Liver (tissue), 9 donors: Measurements from ENCODE around the gene CLIC1. TPM values are rescaled to one million over a fixed set of nuclear protein-coding genes. Genes with fewer than 3 reads are reported as not detected.

Experiments used
- DNase-seq: peaks from one replicate; pipeline ENCODE4 v3.0.0-alpha.2; 2017; ENCODE audit warnings: low spot score
- H3K27ac ChIP-seq, 2 donors: one replicate each; pipeline ENCODE4 v1.7.0; 2013; ENCODE audit warnings: inconsistent platforms in 2 of 2, low read length in 2 of 2, control low read depth in 1 of 2, low read depth in 1 of 2, mild to moderate bottlenecking in 1 of 2
- H3K27me3 ChIP-seq, 4 donors: one replicate each; pipeline versions ENCODE4 v1.6.1 to v1.7.0; 2013; ENCODE audit warnings: low read length in 3 of 4, inconsistent platforms in 1 of 4, mild to moderate bottlenecking in 1 of 4, moderate library complexity in 1 of 4; ENCODE audit not compliant: control insufficient read depth in 4 of 4, insufficient read depth in 4 of 4
- H3K36me3 ChIP-seq, 4 donors: one replicate each; pipeline versions ENCODE4 v1.6.1 to v1.7.0; 2013; ENCODE audit warnings: low read length in 3 of 4, mild to moderate bottlenecking in 3 of 4, low read depth in 1 of 4, moderate library complexity in 1 of 4; ENCODE audit not compliant: control insufficient read depth in 4 of 4, insufficient read depth in 3 of 4
- H3K4me1 ChIP-seq, 4 donors: one replicate each; pipeline versions ENCODE4 v1.6.1 to v1.7.0; 2013; ENCODE audit warnings: low read length in 3 of 4, mild to moderate bottlenecking in 3 of 4, moderate library complexity in 1 of 4; ENCODE audit not compliant: control insufficient read depth in 4 of 4, insufficient read depth in 4 of 4
- H3K4me3 ChIP-seq, 3 donors: one replicate each; pipeline versions ENCODE4 v1.6.1 to v1.7.0; 2013; ENCODE audit warnings: low read length in 3 of 3, control low read depth in 1 of 3, low read depth in 1 of 3, mild to moderate bottlenecking in 1 of 3
- H3K9ac ChIP-seq, 2 donors: one replicate each; pipeline ENCODE4 v1.7.0; 2013; ENCODE audit warnings: low read length in 2 of 2, mild to moderate bottlenecking in 2 of 2, moderate library complexity in 2 of 2, control low read depth in 1 of 2, low read depth in 1 of 2
- H3K9me3 ChIP-seq, 4 donors: one replicate each; pipeline versions ENCODE4 v1.6.1 to v1.7.0; 2013; ENCODE audit warnings: low read length in 3 of 4; ENCODE audit not compliant: control insufficient read depth in 4 of 4
- ATF3 ChIP-seq: IDR thresholded peaks from 2 replicates; pipeline ENCODE4 v1.6.1; 2016; ENCODE audit warnings: antibody characterized with exemption
- CTCF ChIP-seq: fragments of 150-350 bp; IDR thresholded peaks from 2 replicates; pipeline ENCODE4 v1.5.1; 2017; ENCODE audit warnings: improper control_type of control experiment, low read depth, low read length; ENCODE audit not compliant: missing input control
- FOXA1 ChIP-seq: IDR thresholded peaks from 2 replicates; pipeline ENCODE4 v1.6.1; 2016; ENCODE audit warnings: antibody characterized with exemption
- FOXA2 ChIP-seq: IDR thresholded peaks from 2 replicates; pipeline ENCODE4 v1.6.1; 2016; ENCODE audit warnings: antibody characterized with exemption
- GABPA ChIP-seq, 2 donors: IDR thresholded peaks in 1 of 2; conservative IDR thresholded peaks in 1 of 2; 2 replicates each; pipeline ENCODE4 v1.6.1; 2016; ENCODE audit warnings: antibody characterized with exemption in 2 of 2, mild to moderate bottlenecking in 1 of 2, moderate library complexity in 1 of 2
- HNF4A ChIP-seq, 2 donors: conservative IDR thresholded peaks; 2 replicates each; pipeline ENCODE4 v1.6.1; 2016; ENCODE audit warnings: antibody characterized with exemption in 2 of 2, mild to moderate bottlenecking in 2 of 2
- HNF4G ChIP-seq: IDR thresholded peaks from 2 replicates; pipeline ENCODE4 v1.6.1; 2016; ENCODE audit warnings: antibody characterized with exemption
- NR2F2 ChIP-seq: IDR thresholded peaks from 2 replicates; pipeline ENCODE4 v1.6.1; 2016; ENCODE audit warnings: antibody characterized with exemption
- RAD21 ChIP-seq, 2 donors: IDR thresholded peaks; 2 replicates each; pipeline ENCODE4 v1.6.1; 2016; ENCODE audit warnings: antibody characterized with exemption in 2 of 2, mild to moderate bottlenecking in 2 of 2
- RXRA ChIP-seq, 2 donors: IDR thresholded peaks; 2 replicates each; pipeline ENCODE4 v1.6.1; 2017 to 2018; ENCODE audit warnings: antibody characterized with exemption in 2 of 2, mild to moderate bottlenecking in 1 of 2
- SP1 ChIP-seq: IDR thresholded peaks from 2 replicates; pipeline ENCODE4 v1.6.1; 2018; ENCODE audit warnings: antibody characterized with exemption, mild to moderate bottlenecking
- YY1 ChIP-seq: IDR thresholded peaks from 2 replicates; pipeline ENCODE4 v1.6.1; 2016; ENCODE audit warnings: antibody characterized with exemption, mild to moderate bottlenecking
- ZBTB33 ChIP-seq: IDR thresholded peaks from 2 replicates; pipeline ENCODE4 v1.6.1; 2016; ENCODE audit warnings: antibody characterized with exemption
- WGBS: extraction: QIAGEN DNeasy Blood & Tissue Kit; methylation state at CpG from one replicate; pipeline ENCODE4 v1.1.7; 2013; 5-methylcytosine and 5-hydroxymethylcytosine counted together
- polyA plus RNA-seq, 2 donors: library from polyadenylated mRNA; stranded (reverse) in 1 of 2; unstranded in 1 of 2; fragments of 200-250 nt in 1 of 2; fragments of >200 nt in 1 of 2; fragmentation: Nextera tagmentation in 1 of 2; extraction: Ambion mirVana in 1 of 2; gene quantifications; one replicate each; pipeline versions ENCODE4 v1.2.1 to v1.2.3, GENCODE V29; 2013 to 2015
- total RNA-seq, 2 donors: library from RNA; depleted of rRNA; stranded (reverse); fragments of >200 nt; gene quantifications; one replicate each; pipeline ENCODE4 v1.2.3, GENCODE V29; 2014
- TF ChIP-seq, protein P1 (sequence below): IDR thresholded peaks from 2 replicates; pipeline ENCODE4 v1.6.1; 2016; ENCODE audit warnings: antibody characterized with exemption
- TF ChIP-seq, protein P2 (sequence below): IDR thresholded peaks from 2 replicates; pipeline ENCODE4 v1.6.1; 2016; ENCODE audit warnings: antibody characterized with exemption, mild to moderate bottlenecking
- donor health status: healthy.
- donor health status: healthy.
- donor health status: healthy.
- donor health status: healthy.
- donor health status: healthy.

CLIC1 gene
- total and polyA plus RNA-seq, 4 donors, result 56.5 to 124 (median 64.5) TPM

- Histone ChIP-seq H3K9ac (no peak overlapping the region), H3K4me1 (no peaks in the 10 kb centered on the region), H3K27ac (no peak overlapping the region), H3K9me3 (no peaks in the 10 kb centered on the region), H3K27me3 (no peaks in the 10 kb centered on the region), H3K36me3 (no peaks in the 10 kb centered on the region), H3K4me3 (no peak overlapping the region)
- WGBS, result 91% methylated on average over 5 of the region's 5 CpGs
- DNase-seq, result no peak
- no peak for TF ChIP-seq ATF3
- no peak for TF ChIP-seq HNF4A (conservative IDR thresholded peaks at IDR 0.05)
- TF ChIP-seq SP1, result no peak
- no peak for TF ChIP-seq FOXA1
- TF ChIP-seq ZBTB33, result no peak
- TF ChIP-seq RXRA (IDR thresholded peaks at IDR 0.05), result no peak
- no peak for TF ChIP-seq GABPA (IDR thresholded peaks at IDR 0.05 in 1 of 2, conservative IDR thresholded peaks at IDR 0.05 in 1 of 2)
- TF ChIP-seq FOXA2, result no peak
- TF ChIP-seq HNF4G, result no peak
- TF ChIP-seq RAD21 (IDR thresholded peaks at IDR 0.05), result no peak
- TF ChIP-seq, protein P1, sequence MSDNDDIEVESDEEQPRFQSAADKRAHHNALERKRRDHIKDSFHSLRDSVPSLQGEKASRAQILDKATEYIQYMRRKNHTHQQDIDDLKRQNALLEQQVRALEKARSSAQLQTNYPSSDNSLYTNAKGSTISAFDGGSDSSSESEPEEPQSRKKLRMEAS, result no peak
Observed at GRCh38 chr6:31720196-31720770, 16.0 kb downstream of the CLIC1 start.

DNA sequence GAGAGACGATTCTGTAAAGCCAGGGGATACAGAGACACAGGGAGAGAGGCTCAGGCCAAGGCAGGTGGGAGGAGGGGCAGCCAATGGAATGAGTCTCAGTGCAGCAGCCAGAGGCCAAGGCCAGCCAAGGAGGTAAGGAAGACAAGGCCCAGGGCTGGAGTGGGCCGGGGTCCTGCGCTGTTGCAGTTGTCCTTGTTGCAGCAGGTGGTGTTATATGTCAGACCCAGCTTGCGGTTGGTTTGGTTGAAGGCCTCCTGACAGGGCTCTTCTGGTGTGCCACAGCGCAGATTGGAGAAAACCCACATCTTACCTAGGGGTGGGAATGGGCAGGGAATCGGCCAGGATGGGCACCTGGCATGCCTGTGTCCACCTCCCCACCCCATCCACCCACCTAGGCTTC, 17.3 kb downstream of the CLIC1 start:
- no peak for DNase-seq
- Histone ChIP-seq H3K27ac (no peak overlapping the region), H3K9me3 (no peaks in the 10 kb centered on the region), H3K4me1 (no peaks in the 10 kb centered on the region), H3K27me3 (no peaks in the 10 kb centered on the region), H3K9ac (no peak overlapping the region), H3K4me3 (no peak overlapping the region), H3K36me3 (no peaks in the 10 kb centered on the region)
- TF ChIP-seq RXRA (IDR thresholded peaks at IDR 0.05) (no peak), CTCF (no peak), RAD21 (IDR thresholded peaks at IDR 0.05) (no peak), HNF4A (conservative IDR thresholded peaks at IDR 0.05) (no peak), NR2F2 (no peak), SP1 (no peak), YY1 (no peak), ZBTB33 (no peak), FOXA1 (no peak)
- TF ChIP-seq, protein P2, sequence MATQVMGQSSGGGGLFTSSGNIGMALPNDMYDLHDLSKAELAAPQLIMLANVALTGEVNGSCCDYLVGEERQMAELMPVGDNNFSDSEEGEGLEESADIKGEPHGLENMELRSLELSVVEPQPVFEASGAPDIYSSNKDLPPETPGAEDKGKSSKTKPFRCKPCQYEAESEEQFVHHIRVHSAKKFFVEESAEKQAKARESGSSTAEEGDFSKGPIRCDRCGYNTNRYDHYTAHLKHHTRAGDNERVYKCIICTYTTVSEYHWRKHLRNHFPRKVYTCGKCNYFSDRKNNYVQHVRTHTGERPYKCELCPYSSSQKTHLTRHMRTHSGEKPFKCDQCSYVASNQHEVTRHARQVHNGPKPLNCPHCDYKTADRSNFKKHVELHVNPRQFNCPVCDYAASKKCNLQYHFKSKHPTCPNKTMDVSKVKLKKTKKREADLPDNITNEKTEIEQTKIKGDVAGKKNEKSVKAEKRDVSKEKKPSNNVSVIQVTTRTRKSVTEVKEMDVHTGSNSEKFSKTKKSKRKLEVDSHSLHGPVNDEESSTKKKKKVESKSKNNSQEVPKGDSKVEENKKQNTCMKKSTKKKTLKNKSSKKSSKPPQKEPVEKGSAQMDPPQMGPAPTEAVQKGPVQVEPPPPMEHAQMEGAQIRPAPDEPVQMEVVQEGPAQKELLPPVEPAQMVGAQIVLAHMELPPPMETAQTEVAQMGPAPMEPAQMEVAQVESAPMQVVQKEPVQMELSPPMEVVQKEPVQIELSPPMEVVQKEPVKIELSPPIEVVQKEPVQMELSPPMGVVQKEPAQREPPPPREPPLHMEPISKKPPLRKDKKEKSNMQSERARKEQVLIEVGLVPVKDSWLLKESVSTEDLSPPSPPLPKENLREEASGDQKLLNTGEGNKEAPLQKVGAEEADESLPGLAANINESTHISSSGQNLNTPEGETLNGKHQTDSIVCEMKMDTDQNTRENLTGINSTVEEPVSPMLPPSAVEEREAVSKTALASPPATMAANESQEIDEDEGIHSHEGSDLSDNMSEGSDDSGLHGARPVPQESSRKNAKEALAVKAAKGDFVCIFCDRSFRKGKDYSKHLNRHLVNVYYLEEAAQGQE, result no peak
- TF ChIP-seq, protein P1, result no peak
- WGBS, result 87% methylated on average over 6 of the region's 6 CpGs
